ENCODE data around the gene PBX1. TPM values are rescaled to one million over a fixed set of nuclear protein-coding genes. Genes with fewer than 3 reads are reported as not detected.

PBX1 gene
- total RNA-seq, 1 donor from 2014 or later: 257 TPM

- Mint-ChIP-seq H3K4me3 (peak overlapping the region; percentile 87), H3K4me1 (ENCODE audit: unreplicated experiment) (peaks cover 68% of the 10 kb centered on the region), H3K9me3 (peaks cover 11% of the 10 kb centered on the region), H3K27ac (peak overlapping the region; percentile 91), H3K36me3 (peaks cover 72% of the 10 kb centered on the region), H3K27me3 (no peaks in the 10 kb centered on the region)
- TF ChIP-seq, protein P1, sequence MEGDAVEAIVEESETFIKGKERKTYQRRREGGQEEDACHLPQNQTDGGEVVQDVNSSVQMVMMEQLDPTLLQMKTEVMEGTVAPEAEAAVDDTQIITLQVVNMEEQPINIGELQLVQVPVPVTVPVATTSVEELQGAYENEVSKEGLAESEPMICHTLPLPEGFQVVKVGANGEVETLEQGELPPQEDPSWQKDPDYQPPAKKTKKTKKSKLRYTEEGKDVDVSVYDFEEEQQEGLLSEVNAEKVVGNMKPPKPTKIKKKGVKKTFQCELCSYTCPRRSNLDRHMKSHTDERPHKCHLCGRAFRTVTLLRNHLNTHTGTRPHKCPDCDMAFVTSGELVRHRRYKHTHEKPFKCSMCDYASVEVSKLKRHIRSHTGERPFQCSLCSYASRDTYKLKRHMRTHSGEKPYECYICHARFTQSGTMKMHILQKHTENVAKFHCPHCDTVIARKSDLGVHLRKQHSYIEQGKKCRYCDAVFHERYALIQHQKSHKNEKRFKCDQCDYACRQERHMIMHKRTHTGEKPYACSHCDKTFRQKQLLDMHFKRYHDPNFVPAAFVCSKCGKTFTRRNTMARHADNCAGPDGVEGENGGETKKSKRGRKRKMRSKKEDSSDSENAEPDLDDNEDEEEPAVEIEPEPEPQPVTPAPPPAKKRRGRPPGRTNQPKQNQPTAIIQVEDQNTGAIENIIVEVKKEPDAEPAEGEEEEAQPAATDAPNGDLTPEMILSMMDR (conservative IDR thresholded peaks at IDR 0.05): no peak
- no peak for DNase-seq (ENCODE audit: extremely low spot score, unreplicated experiment)
Measured at GRCh38 chr1:164575356-164575886, 16.4 kb downstream of the PBX1 start.

DNA sequence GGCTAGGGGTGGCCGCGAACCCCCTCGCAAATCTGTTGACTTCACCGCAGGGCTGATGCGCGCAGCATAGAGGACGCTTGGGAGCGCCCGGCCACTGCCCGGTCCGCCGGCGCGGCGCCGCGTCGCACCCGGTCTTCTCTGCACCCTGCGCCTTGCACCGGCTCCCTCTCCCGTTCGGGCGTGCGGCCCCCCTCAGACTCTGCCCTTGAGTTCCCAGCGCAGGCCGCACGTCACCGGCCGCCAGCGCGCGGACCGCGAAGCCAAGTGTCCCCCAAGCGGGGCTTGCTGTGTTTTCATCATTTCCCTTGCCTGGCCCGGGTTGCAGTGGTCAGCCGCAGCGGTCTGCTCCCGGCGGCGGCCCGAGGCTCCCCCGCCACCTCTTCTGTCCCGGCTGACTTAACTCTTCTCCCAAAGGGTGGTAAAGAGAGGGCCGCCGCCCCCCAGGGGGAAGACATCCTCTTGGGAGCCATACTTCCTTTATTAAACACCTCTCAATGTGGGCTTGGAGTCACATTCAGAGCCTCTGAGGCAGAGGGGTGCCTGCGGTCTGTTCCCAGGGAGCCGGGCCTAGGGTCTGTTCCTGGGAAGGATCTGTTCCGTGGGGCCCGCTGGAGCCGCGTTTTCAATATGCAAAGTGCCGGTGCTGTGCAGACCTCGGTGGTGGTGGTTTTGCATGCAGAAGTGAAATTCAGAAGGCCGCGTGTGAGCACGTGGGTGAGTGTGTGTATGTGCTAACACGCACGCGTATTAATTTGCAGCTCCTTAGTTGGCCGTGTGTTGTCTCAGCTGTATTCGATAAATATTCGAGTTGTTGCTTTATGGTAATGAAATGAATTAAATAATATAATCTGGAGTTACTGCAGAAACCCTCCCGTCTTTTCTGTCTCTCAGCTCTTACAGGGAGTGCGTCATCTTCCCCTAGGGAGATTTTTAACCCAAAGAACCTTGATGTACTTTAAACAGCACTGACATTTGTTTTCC lies 17.6 kb downstream of the PBX1 start:
- DNase-seq (ENCODE audit: extremely low spot score, unreplicated experiment): no peak
- Mint-ChIP-seq H3K4me3 (peak overlapping the region; percentile 87), H3K27me3 (no peaks in the 10 kb centered on the region), H3K9me3 (peaks cover 4% of the 10 kb centered on the region), H3K4me1 (ENCODE audit: unreplicated experiment) (peaks cover 68% of the 10 kb centered on the region), H3K36me3 (peaks cover 61% of the 10 kb centered on the region), H3K27ac (peak overlapping the region; percentile 91)
- TF ChIP-seq, protein P1 (conservative IDR thresholded peaks at IDR 0.05): no peak

DNA sequence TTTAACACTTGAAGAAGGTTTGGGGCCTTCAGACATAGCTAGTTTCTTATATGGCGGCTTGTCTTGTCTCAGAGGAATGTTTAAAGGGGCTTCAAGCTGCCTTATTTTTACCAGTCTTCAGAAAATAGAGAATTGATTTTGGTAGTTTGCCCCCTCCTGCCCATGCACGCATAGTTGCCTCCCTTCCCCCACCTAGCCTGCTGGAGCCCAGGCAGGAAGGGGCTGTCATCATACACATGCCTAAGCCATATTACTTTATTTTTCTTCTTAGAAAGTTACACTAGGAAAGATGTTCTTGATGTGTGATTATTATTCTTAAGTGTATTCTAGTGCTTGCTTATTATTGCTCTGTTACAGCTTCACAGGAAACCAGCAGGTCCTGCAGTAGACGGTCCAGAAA lies 18.3 kb downstream of the PBX1 start:
- DNase-seq (ENCODE audit: extremely low spot score, unreplicated experiment): no peak
- H3K4me1 Mint-ChIP-seq (ENCODE audit: unreplicated experiment): peaks cover 64% of the 10 kb centered on the region
- peaks cover 4% of the 10 kb centered on the region for H3K9me3 Mint-ChIP-seq

GRCh38 chr1:164578479-164579200 lies 19.7 kb downstream of the PBX1 start:
- no peaks in the 10 kb centered on the region for H3K27me3 Mint-ChIP-seq
- H3K9me3 Mint-ChIP-seq: peaks cover 4% of the 10 kb centered on the region
- peak overlapping the region; percentile 91 for H3K27ac Mint-ChIP-seq
- H3K4me1 Mint-ChIP-seq (ENCODE audit: unreplicated experiment): peaks cover 66% of the 10 kb centered on the region
- no peak for DNase-seq (ENCODE audit: extremely low spot score, unreplicated experiment)
- peaks cover 60% of the 10 kb centered on the region for H3K36me3 Mint-ChIP-seq
- H3K4me3 Mint-ChIP-seq: peak overlapping the region; percentile 87
- TF ChIP-seq, protein P1 (conservative IDR thresholded peaks at IDR 0.05): no peak

More for the DNA sequence above, 18.3 kb downstream of the PBX1 start:
- H3K27ac Mint-ChIP-seq: peak overlapping the region; percentile 91
- H3K4me3 Mint-ChIP-seq: peak overlapping the region; percentile 87
- no peaks in the 10 kb centered on the region for H3K27me3 Mint-ChIP-seq
- TF ChIP-seq, protein P1 (conservative IDR thresholded peaks at IDR 0.05): no peak
- peaks cover 59% of the 10 kb centered on the region for H3K36me3 Mint-ChIP-seq

GRCh38 chr1:164579381-164579780 lies 20.4 kb downstream of the PBX1 start:
- peaks cover 60% of the 10 kb centered on the region for H3K36me3 Mint-ChIP-seq
- DNase-seq (ENCODE audit: extremely low spot score, unreplicated experiment): no peak
- H3K27ac Mint-ChIP-seq: peak overlapping the region; percentile 91
- H3K27me3 Mint-ChIP-seq: no peaks in the 10 kb centered on the region
- TF ChIP-seq, protein P1 (conservative IDR thresholded peaks at IDR 0.05): no peak
- peak overlapping the region; percentile 79 for H3K4me3 Mint-ChIP-seq
- H3K4me1 Mint-ChIP-seq (ENCODE audit: unreplicated experiment): peaks cover 66% of the 10 kb centered on the region
- peaks cover 1% of the 10 kb centered on the region for H3K9me3 Mint-ChIP-seq
